BE2C (cell line): ENCODE results near the gene ARHGEF11.
"Not testable (repeated sequence)": the region's sequence is repeated elsewhere in the genome, so short reads cannot be mapped to it uniquely, and the experiment has no call there.

Source experiments
- DNase-seq: peaks from one replicate; pipeline ENCODE4 v3.0.0-alpha.2; 2020
- H3K27me3 ChIP-seq: fragments of 250-450 bp; sonication (Bioruptor Pico); 2 replicates; pipeline ENCODE4 v1.5.1; 2020; ENCODE audit warnings: mild to moderate bottlenecking
- H3K36me3 ChIP-seq: fragments of 250-450 bp; sonication (Bioruptor Pico); 2 replicates; pipeline ENCODE4 v1.5.1; 2020; ENCODE audit warnings: mild to moderate bottlenecking
- H3K4me1 ChIP-seq: fragments of 250-450 bp; sonication (Bioruptor Pico); 2 replicates; pipeline ENCODE4 v1.5.1; 2020
- H3K4me3 ChIP-seq: 2 replicates; pipeline ENCODE4 v1.5.1; 2011; ENCODE audit warnings: low read depth, low read length
- H3K9me3 ChIP-seq: fragments of 250-450 bp; sonication (Bioruptor Pico); 2 replicates; pipeline ENCODE4 v1.5.1; 2020
- CTCF ChIP-seq: IDR thresholded peaks from 2 replicates; pipeline ENCODE4 v1.5.1; 2012; ENCODE audit warnings: mild to moderate bottlenecking, low read depth, low read length

Gene ARHGEF11

GRCh38 chr1:157069601-157070000 lies 24.1 kb upstream of the ARHGEF11 start:
- no peak for TF ChIP-seq CTCF
- Histone ChIP-seq H3K36me3 (no peaks in the 10 kb centered on the region), H3K4me3 (no peak overlapping the region), H3K27me3 (no peaks in the 10 kb centered on the region; the same call in 1 of the 2 replicates), H3K4me1 (no peaks in the 10 kb centered on the region), H3K9me3 (no peaks in the 10 kb centered on the region)
- DNase-seq, result no peak

GRCh38 chr1:157059241-157059640 lies 13.7 kb upstream of the ARHGEF11 start:
- H3K27me3 ChIP-seq, result peaks cover 11% of the 10 kb centered on the region; the same call in 1 of the 2 replicates
- H3K4me1 ChIP-seq, H3K36me3 ChIP-seq, DNase-seq, H3K4me3 ChIP-seq, H3K9me3 ChIP-seq: not testable (repeated sequence)

- H3K27me3 ChIP-seq, result peaks cover 11% of the 10 kb centered on the region; the same call in 1 of the 2 replicates
- H3K4me1 ChIP-seq, result no peaks in the 10 kb centered on the region
- no peak overlapping the region for H3K4me3 ChIP-seq
- TF ChIP-seq CTCF, result no peak
- no peak for DNase-seq
- no peaks in the 10 kb centered on the region for H3K36me3 ChIP-seq
- peaks cover 4% of the 10 kb centered on the region; the same call in 1 of the 2 replicates for H3K9me3 ChIP-seq
Measured at GRCh38 chr1:157056269-157056668, 10.7 kb upstream of the ARHGEF11 start.

GRCh38 chr1:157055729-157056128 lies 10.2 kb upstream of the ARHGEF11 start:
- H3K36me3 ChIP-seq, H3K9me3 ChIP-seq, DNase-seq, H3K4me1 ChIP-seq, H3K4me3 ChIP-seq: not testable (repeated sequence)
- H3K27me3 ChIP-seq, result peaks cover 11% of the 10 kb centered on the region; the same call in 1 of the 2 replicates

GRCh38 chr1:157050836-157051235 lies 5.3 kb upstream of the ARHGEF11 start:
- no peak for DNase-seq
- H3K4me3 ChIP-seq, result no peak overlapping the region
- no peaks in the 10 kb centered on the region for H3K4me1 ChIP-seq
- no peaks in the 10 kb centered on the region for H3K36me3 ChIP-seq
- TF ChIP-seq CTCF, result no peak
- peaks cover 4% of the 10 kb centered on the region; the same call in 1 of the 2 replicates for H3K9me3 ChIP-seq
- no peaks in the 10 kb centered on the region for H3K27me3 ChIP-seq

GRCh38 chr1:157047062-157047410 lies 1.5 kb upstream of the ARHGEF11 start:
- no peak for TF ChIP-seq CTCF
- Histone ChIP-seq H3K27me3 (no peaks in the 10 kb centered on the region), H3K4me3 (no peak overlapping the region), H3K36me3 (no peaks in the 10 kb centered on the region; the same call in 1 of the 2 replicates), H3K9me3 (peaks cover 4% of the 10 kb centered on the region), H3K4me1 (no peaks in the 10 kb centered on the region; the same call in none of the 2 replicates)
- DNase-seq, result no peak

GRCh38 chr1:157044326-157044725 lies 1.2 kb downstream of the ARHGEF11 start:
- Histone ChIP-seq H3K9me3 (no peaks in the 10 kb centered on the region; the same call in 1 of the 2 replicates), H3K4me3 (peak overlapping the region; percentile 92), H3K4me1 (no peaks in the 10 kb centered on the region; the same call in none of the 2 replicates), H3K36me3 (no peaks in the 10 kb centered on the region; the same call in 1 of the 2 replicates), H3K27me3 (no peaks in the 10 kb centered on the region)
- no peak for DNase-seq
- TF ChIP-seq CTCF, result no peak
